CD8-positive, alpha-beta memory T cell (primary cell): Measurements from ENCODE around the gene TCF7L2. TPM values are rescaled to one million over a fixed set of nuclear protein-coding genes. Genes with fewer than 3 reads are reported as not detected.

ENCODE experiments used
- CTCF ChIA-PET: fragments of 350-600 bp; sonication (Branson Sonifier 250); formaldehyde crosslinking; loops from one replicate; lab custom pipeline; 2021; ENCODE audit warnings: antibody characterized with exemption; lab: Charles Lee
- POLR2A ChIA-PET: fragments of 350-600 bp; sonication (Branson Sonifier 250); formaldehyde crosslinking; loops from one replicate; lab custom pipeline; 2021; ENCODE audit warnings: antibody characterized with exemption; lab: Charles Lee
- DNase-seq, 5 donors: peaks; one replicate each; pipeline versions ENCODE4 v3.0.0 to v3.0.0-alpha.2; 2020 to 2022; ENCODE audit warnings: mixed read lengths in 1 of 5
- H3K27ac ChIP-seq: one replicate; pipeline ENCODE4 v1.7.0; 2013; ENCODE audit warnings: low read depth, mild to moderate bottlenecking, low read length, moderate library complexity
- H3K27me3 ChIP-seq: 2 replicates; pipeline ENCODE4 v1.7.0; 2013; ENCODE audit warnings: low read length, mild to moderate bottlenecking; ENCODE audit not compliant: insufficient read depth, poor library complexity, severe bottlenecking
- H3K36me3 ChIP-seq: 2 replicates; pipeline ENCODE4 v1.7.0; 2013; ENCODE audit warnings: mild to moderate bottlenecking, low read length, moderate library complexity; ENCODE audit not compliant: insufficient read depth
- H3K4me1 ChIP-seq: 2 replicates; pipeline ENCODE4 v1.7.0; 2013; ENCODE audit warnings: mild to moderate bottlenecking, low read length, moderate library complexity; ENCODE audit not compliant: insufficient read depth
- H3K4me3 ChIP-seq: 2 replicates; pipeline ENCODE4 v1.7.0; 2013; ENCODE audit warnings: mild to moderate bottlenecking, low read length
- H3K9me3 ChIP-seq: 2 replicates; pipeline ENCODE4 v1.7.0; 2013; ENCODE audit warnings: mild to moderate bottlenecking, low read length
- H3K27ac Mint-ChIP-seq, 8 donors: one replicate each; pipeline ENCODE4 v1.8.0; 2020 to 2021; ENCODE audit warnings: mixed read lengths in 8 of 8, mild to moderate bottlenecking in 6 of 8, inconsistent platforms in 3 of 8, moderate library complexity in 3 of 8
- H3K27me3 Mint-ChIP-seq, 2 donors: one replicate each; pipeline ENCODE4 v1.8.0; 2020 to 2021; ENCODE audit warnings: mixed read lengths in 2 of 2, mild to moderate bottlenecking in 1 of 2, moderate library complexity in 1 of 2
- H3K36me3 Mint-ChIP-seq, 3 donors: one replicate each; pipeline ENCODE4 v1.8.0; 2020 to 2021; ENCODE audit warnings: mixed read lengths in 3 of 3, inconsistent platforms in 1 of 3, mild to moderate bottlenecking in 1 of 3
- H3K4me1 Mint-ChIP-seq, 3 donors: one replicate each; pipeline ENCODE4 v1.8.0; 2020 to 2021; ENCODE audit warnings: mixed read lengths in 3 of 3, inconsistent platforms in 1 of 3, mild to moderate bottlenecking in 1 of 3
- H3K4me3 Mint-ChIP-seq, 7 donors: one replicate each; pipeline ENCODE4 v1.8.0; 2020 to 2021; ENCODE audit warnings: mixed read lengths in 7 of 7, mild to moderate bottlenecking in 6 of 7, moderate library complexity in 4 of 7, inconsistent platforms in 2 of 7
- H3K9me3 Mint-ChIP-seq, 5 donors: one replicate each; pipeline ENCODE4 v1.8.0; 2020 to 2022; ENCODE audit warnings: mixed read lengths in 5 of 5, mild to moderate bottlenecking in 3 of 5, moderate library complexity in 2 of 5, inconsistent platforms in 1 of 5
- polyA plus RNA-seq: library from polyadenylated mRNA; unstranded; fragments of 300-500 nt; fragmentation: Illumina TruSeq; gene quantifications from one replicate; pipeline ENCODE4 v1.2.3, GENCODE V29; 2021
- total RNA-seq, 2 experiments: library from RNA; stranded (reverse); gene quantifications; one replicate each; pipeline ENCODE4 v1.2.3, GENCODE V29; 2021

TCF7L2 gene
- total and polyA plus RNA-seq, 3 experiments from 2014 or later = 0.81 to 1.8 (median 0.89) TPM

DNA sequence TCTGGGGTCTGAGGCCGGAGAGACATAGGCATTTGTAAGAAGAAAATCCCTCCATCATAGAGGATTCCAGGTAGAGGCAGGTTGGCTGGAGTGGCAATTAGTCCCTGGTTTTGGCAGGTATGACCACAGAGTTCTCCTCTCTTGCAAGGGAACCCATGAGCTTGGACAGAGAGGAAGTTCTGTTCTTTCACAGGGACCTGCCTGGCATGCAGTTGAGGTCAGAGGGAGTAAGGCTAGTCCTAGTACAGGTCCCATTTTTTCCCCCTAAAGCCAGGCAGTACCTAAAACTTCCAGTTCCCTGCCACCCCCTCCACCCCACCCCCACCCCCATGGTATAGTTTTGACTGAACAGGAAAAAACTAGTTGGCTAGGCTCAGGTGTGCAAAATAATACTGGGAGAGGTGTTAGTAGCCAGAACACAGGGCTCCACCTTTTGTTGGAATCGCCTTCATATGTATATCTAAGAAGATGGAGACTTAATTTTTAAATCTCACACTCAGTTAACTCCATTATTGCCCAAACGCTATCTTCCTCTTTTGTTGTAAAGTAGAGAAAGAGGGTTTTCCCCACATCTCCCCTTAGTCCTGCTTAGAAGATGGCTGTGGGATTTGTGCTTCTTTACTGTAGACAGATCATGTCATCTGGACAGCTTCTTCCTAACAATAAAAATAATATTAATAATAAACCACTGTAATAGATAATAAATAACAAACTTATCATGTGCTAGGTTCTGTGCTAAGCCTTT, 188.1 kb downstream of the TCF7L2 start:
- ChIA-PET CTCF (no interaction called here), POLR2A (no interaction called here)
- Mint-ChIP-seq H3K9me3 (no peaks in the 10 kb centered on the region), H3K4me1 (no peaks in the 10 kb centered on the region), H3K36me3 (peaks cover 0 to 3% (median 1%) of the 10 kb centered on the region in 3 donors), H3K4me3 (no peak overlapping the region), H3K27me3 (peaks cover 0 to 1% of the 10 kb centered on the region in 2 donors), H3K27ac (no peak overlapping the region)
- no peaks in the 10 kb centered on the region for H3K9me3 ChIP-seq
- no peaks in the 10 kb centered on the region for H3K27me3 ChIP-seq
- H3K4me3 ChIP-seq = no peak overlapping the region
- no peaks in the 10 kb centered on the region for H3K4me1 ChIP-seq
- no peak for DNase-seq
- no peaks in the 10 kb centered on the region for H3K36me3 ChIP-seq
- no peak overlapping the region for H3K27ac ChIP-seq

DNA sequence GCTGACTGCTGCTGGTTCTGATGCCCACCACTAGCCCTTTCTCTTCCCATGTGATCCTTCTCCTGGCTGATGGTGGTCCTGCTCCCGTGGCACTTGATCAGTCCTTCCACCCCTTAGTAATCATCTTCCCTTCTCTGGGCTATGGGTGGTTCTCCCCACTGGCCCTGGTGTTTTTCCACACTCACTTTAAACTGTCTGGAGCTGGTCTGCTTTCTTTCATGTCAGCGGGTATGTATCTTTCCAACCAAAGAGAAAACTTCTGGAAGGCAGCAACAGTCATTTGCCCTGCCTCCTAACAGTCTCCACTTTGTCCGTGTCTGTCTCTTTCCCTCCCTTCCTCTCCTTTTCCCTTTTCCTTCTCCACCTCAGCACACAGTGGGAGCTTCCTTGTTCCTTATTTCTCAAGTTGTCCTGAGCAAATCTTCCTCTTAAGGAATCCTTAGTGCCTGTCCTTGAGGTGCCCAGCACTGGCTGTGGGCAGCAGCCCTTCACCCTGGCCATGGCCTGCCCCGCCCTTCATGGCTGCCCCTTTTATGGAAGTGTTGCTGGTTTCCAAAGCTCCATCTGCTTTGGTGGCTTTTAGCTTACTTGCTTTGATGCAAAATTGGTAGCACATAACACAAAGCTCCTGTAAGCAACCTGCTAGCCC, 189.0 kb downstream of the TCF7L2 start:
- no peak for DNase-seq
- peak overlapping the region in 1 of 8 donors; percentile 28 for H3K27ac Mint-ChIP-seq
- no peak overlapping the region for H3K4me3 Mint-ChIP-seq
- H3K27me3 ChIP-seq = no peaks in the 10 kb centered on the region
- no peak overlapping the region for H3K27ac ChIP-seq
- H3K36me3 ChIP-seq = no peaks in the 10 kb centered on the region
- H3K9me3 Mint-ChIP-seq = no peaks in the 10 kb centered on the region
- H3K4me1 Mint-ChIP-seq = no peaks in the 10 kb centered on the region
- no peaks in the 10 kb centered on the region for H3K27me3 Mint-ChIP-seq
- H3K4me3 ChIP-seq = no peak overlapping the region
- ChIA-PET CTCF (no interaction called here), POLR2A (no interaction called here)
- H3K4me1 ChIP-seq = no peaks in the 10 kb centered on the region
- H3K36me3 Mint-ChIP-seq = peaks cover 0 to 8% (median 3%) of the 10 kb centered on the region in 3 donors
- no peaks in the 10 kb centered on the region for H3K9me3 ChIP-seq

DNA sequence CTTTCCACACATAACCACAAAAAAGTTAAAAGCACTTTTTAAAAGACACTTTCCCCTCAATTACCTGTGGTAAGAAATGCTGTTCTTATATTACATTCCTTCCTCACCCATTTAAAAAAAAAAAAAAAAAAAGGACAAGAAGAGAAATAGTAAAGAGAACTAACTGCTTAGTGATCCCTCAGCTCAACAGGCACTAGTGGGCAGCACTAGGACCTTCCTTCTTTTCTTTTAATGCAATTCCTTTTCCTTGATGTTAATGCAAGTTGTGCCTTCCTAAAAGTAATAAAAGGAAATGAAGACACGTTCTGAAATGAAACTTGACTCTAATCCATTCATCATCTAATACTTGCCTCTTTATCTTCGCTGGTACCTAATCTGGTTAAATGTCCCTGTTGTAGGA, 189.7 kb downstream of the TCF7L2 start:
- H3K27me3 Mint-ChIP-seq = no peaks in the 10 kb centered on the region
- H3K4me3 Mint-ChIP-seq = no peak overlapping the region
- no peaks in the 10 kb centered on the region for H3K4me1 ChIP-seq
- no peaks in the 10 kb centered on the region for H3K4me1 Mint-ChIP-seq
- ChIA-PET POLR2A (no interaction called here), CTCF (no interaction called here)
- no peaks in the 10 kb centered on the region for H3K9me3 ChIP-seq
- no peak overlapping the region for H3K27ac ChIP-seq
- no peak for DNase-seq
- H3K4me3 ChIP-seq = no peak overlapping the region
- no peak overlapping the region for H3K27ac Mint-ChIP-seq
- H3K36me3 Mint-ChIP-seq = peaks cover 0 to 10% (median 3%) of the 10 kb centered on the region in 3 donors
- no peaks in the 10 kb centered on the region for H3K36me3 ChIP-seq
- H3K9me3 Mint-ChIP-seq = no peaks in the 10 kb centered on the region
- no peaks in the 10 kb centered on the region for H3K27me3 ChIP-seq

DNA sequence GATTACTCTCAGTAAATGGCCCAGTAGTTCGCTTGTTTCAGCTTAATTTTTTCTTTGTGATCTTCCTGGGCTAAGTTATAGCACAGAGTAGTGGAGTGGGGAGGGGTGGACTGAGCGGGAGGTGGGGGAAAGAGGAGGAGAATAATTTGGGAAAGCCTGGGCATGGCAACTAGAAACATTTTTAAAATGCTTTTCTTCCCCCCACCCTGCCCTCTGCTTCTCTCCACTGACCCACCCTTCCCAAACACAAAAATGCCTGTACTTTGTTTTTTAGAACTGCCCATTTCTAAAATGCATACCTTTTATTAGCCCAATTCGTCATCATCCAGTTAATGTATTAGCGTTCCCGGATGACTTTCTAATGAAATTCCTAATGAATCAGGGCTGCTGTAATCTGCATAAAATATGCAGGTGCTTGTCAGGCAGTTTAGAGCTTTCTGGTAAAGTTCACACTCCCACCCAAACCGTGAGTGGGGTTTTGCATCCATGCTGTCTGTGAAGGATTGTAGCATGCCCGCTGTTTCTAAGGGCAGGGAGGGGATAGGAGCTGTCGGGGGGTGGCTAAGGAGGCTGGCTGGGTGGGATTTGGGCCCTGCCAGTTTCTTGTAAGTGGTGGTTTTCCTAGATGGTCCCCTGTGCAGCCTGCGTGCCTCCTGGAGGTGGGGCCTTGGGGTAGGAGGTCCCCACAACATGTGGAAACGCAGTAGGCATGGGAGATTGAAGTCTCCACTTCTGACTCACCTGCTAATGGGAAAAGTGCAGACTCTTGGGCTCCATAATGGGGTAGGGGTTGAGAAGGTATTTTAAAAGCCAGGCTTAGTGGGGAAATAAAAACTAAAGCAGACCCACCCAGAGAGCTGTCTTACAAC, 190.3 kb downstream of the TCF7L2 start:
- Histone ChIP-seq H3K27ac (no peak overlapping the region), H3K9me3 (no peaks in the 10 kb centered on the region), H3K4me1 (no peaks in the 10 kb centered on the region), H3K36me3 (no peaks in the 10 kb centered on the region), H3K4me3 (no peak overlapping the region), H3K27me3 (no peaks in the 10 kb centered on the region)
- Mint-ChIP-seq H3K36me3 (peaks cover 0 to 11% (median 3%) of the 10 kb centered on the region in 3 donors), H3K4me3 (no peak overlapping the region), H3K27ac (no peak overlapping the region), H3K27me3 (no peaks in the 10 kb centered on the region), H3K9me3 (no peaks in the 10 kb centered on the region), H3K4me1 (no peaks in the 10 kb centered on the region)
- POLR2A ChIA-PET = no interaction called here
- DNase-seq = no peak
- CTCF ChIA-PET = no interaction called here

DNA sequence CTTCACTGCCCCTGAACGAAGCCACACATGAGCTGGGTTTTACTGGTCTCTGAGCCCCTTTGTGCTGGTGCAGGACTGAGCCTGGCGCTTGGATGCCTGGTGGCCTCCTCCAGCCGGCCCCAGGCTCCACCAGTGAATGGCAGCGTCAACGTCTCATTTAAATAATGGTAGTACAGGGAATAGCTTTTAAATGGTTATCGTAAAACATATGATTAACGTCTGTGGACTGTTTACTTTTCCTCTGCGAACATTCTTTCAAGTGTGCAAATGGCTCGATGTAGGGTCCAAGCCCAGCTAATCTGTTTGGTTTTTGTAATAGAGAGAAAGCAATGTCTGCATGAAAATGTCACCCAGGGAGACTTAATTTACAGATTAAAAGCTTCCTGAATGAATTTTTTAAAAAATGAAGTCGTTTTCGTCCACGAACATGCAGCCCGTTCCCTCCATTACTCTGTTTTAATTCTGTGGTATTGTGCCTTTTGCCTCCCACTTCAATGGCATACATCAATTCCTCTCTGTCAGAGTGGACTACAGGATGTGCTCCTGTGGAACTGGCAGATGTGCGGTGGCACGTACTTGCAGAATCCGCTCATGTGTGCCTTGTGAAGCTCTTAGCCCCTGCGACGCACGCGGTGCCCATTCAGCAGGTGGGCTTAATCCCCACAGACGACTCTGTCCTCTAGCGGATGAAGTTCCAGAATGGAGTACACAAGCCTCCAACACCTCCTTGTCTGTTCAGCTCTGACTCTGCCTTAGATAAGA, 192.7 kb downstream of the TCF7L2 start:
- POLR2A ChIA-PET = no interaction called here
- Histone ChIP-seq H3K9me3 (no peaks in the 10 kb centered on the region), H3K4me3 (no peak overlapping the region), H3K4me1 (no peaks in the 10 kb centered on the region), H3K27ac (no peak overlapping the region), H3K36me3 (no peaks in the 10 kb centered on the region), H3K27me3 (no peaks in the 10 kb centered on the region)
- CTCF ChIA-PET = no interaction called here
- no peak overlapping the region for H3K4me3 Mint-ChIP-seq
- H3K27me3 Mint-ChIP-seq = no peaks in the 10 kb centered on the region
- no peak overlapping the region for H3K27ac Mint-ChIP-seq
- peaks cover 0 to 24% (median 3%) of the 10 kb centered on the region in 3 donors for H3K36me3 Mint-ChIP-seq
- no peaks in the 10 kb centered on the region for H3K4me1 Mint-ChIP-seq
- no peaks in the 10 kb centered on the region for H3K9me3 Mint-ChIP-seq
- no peak for DNase-seq

DNA sequence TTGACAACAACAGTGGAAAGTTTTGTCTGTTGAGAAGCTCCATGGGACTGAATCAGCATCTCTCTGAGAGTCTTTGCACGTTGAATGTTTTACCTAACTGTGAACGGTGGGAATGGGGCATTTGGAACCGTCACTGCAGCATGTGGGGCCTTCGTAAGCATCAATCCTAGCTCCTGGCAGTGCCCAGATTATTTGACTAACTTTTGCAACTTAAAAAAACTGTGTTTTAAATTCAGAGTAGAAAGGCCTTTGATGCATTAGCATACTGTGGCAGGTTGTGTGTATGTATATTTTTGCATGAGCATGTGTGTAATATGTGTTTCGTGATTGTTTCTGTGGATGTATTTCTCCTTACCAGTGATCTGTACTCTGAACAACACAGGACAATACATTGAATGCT, 194.5 kb downstream of the TCF7L2 start:
- Mint-ChIP-seq H3K9me3 (no peaks in the 10 kb centered on the region), H3K27ac (no peak overlapping the region), H3K36me3 (peaks cover 0 to 27% (median 2%) of the 10 kb centered on the region in 3 donors), H3K4me3 (no peak overlapping the region), H3K27me3 (no peaks in the 10 kb centered on the region), H3K4me1 (no peaks in the 10 kb centered on the region)
- CTCF ChIA-PET = no interaction called here
- DNase-seq = no peak
- POLR2A ChIA-PET = no interaction called here
- Histone ChIP-seq H3K9me3 (no peaks in the 10 kb centered on the region), H3K27ac (no peak overlapping the region), H3K27me3 (no peaks in the 10 kb centered on the region), H3K4me3 (no peak overlapping the region), H3K36me3 (no peaks in the 10 kb centered on the region), H3K4me1 (no peaks in the 10 kb centered on the region)

DNA sequence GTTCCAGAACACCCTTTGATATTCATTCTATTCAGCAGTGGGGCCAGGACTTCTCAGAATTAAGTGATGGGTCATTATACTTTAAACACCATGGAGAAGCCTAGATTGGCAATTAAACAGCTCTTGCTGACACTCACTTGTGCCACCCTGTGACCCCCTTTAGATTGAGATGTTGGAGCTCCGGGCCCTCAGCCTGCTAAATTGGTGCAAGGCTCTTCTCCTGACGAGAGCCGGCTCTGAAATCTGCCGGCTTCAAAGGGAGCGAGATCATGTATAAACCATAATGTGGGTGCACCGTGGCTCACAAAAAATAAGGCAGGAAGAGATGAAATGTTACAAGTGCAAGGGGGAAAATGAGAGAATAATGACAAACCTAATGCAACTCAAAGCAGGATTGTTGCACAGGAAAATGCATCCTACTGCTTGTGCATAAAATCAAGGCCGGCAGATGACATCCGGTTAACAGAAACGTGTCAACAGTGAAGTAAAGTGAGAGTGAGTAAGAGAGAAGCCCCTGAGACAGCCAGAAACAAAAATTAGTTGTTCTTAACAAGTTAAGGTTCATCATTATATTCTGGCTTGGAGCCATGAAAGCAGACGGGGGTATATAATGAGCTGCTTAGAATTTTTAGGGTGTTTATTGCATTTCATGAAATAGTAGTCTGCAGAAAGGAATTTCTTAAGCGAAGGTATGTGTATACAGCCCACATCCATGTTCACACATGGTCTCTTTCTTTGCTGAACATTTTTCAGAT, 198.2 kb downstream of the TCF7L2 start:
- ChIA-PET CTCF (no interaction called here), POLR2A (no interaction called here)
- no peaks in the 10 kb centered on the region for H3K36me3 ChIP-seq
- Mint-ChIP-seq H3K4me3 (no peak overlapping the region), H3K27ac (no peak overlapping the region), H3K36me3 (peaks cover 12 to 50% (median 18%) of the 10 kb centered on the region in 3 donors), H3K27me3 (no peaks in the 10 kb centered on the region), H3K9me3 (no peaks in the 10 kb centered on the region), H3K4me1 (no peaks in the 10 kb centered on the region)
- H3K9me3 ChIP-seq = no peaks in the 10 kb centered on the region
- no peak overlapping the region for H3K27ac ChIP-seq
- no peaks in the 10 kb centered on the region for H3K27me3 ChIP-seq
- no peaks in the 10 kb centered on the region for H3K4me1 ChIP-seq
- H3K4me3 ChIP-seq = no peak overlapping the region
- no peak for DNase-seq
